ENCODE measurements around the gene NBAS. TPM values are rescaled to one million over a fixed set of nuclear protein-coding genes. Genes with fewer than 3 reads are reported as not detected.

The NBAS gene
- total and polyA plus RNA-seq, 10 of the 15 experiments (the other 5 are each of a cell fraction or from before 2014, with no cell fraction given): 4.3 to 32.7 (median 20.8) TPM

GRCh38 chr2:15507061-15507460, 54.1 kb downstream of the NBAS start:
- FAIRE-seq: no peak
- Histone ChIP-seq H4K20me1 (ENCODE audit: control insufficient read depth, insufficient read depth) (no peaks in the 10 kb centered on the region), H3K9me3 (replicated peaks; ENCODE audit: control insufficient read depth, insufficient read depth, low read length) (no peaks in the 10 kb centered on the region), H3K79me2 (ENCODE audit: control insufficient read depth, insufficient read depth, low read length) (no peaks in the 10 kb centered on the region), H3K27me3 (replicated peaks in 1 of 2; ENCODE audit: control insufficient read depth in 2 of 2, insufficient read depth in 2 of 2, low read length in 1 of 2) (no peaks in the 10 kb centered on the region), H3K27ac (ENCODE audit: control insufficient read depth, insufficient read depth) (no peak overlapping the region), H3K4me3 (no peak overlapping the region), H2AFZ (ENCODE audit: control insufficient read depth, low read depth, low read length) (no peak overlapping the region), H3K4me1 (ENCODE audit: control insufficient read depth, insufficient read depth, low read length) (no peaks in the 10 kb centered on the region), H3K4me2 (ENCODE audit: control insufficient read depth, insufficient read depth) (no peak overlapping the region), H3K9ac (ENCODE audit: control insufficient read depth, insufficient read depth, low read length) (no peak overlapping the region), H3K36me3 (ENCODE audit: control insufficient read depth in 2 of 2, insufficient read depth in 2 of 2, low read length in 1 of 2) (peaks cover 0 to 9% of the 10 kb centered on the region in 2 experiments; a peak in 2 of 4 replicates)
- intact Hi-C loops (cut with micrococcal nuclease; ENCODE audit: unreplicated experiment): no loop called here
- ChIA-PET RAD21 (ENCODE audit: unreplicated experiment) (no interaction called here), CTCF (no interaction called here), SMC1A (ENCODE audit: uncharacterized antibody, unreplicated experiment) (interaction anchor here (0.9 to 2.0 kb wide), 3 partner anchors 10 to 47 kb away, joined by 3 to 4 read pairs (median 4); no protein-coding TSS in a partner anchor), POLR2A (no interaction called here)
- ATAC-seq: no peak
- DNase-seq (ENCODE audit: low read depth, low spot score): no peak
- 85% methylated on average over 1 of the region's 1 CpG for WGBS (ENCODE audit: insufficient coverage, insufficient replicate concordance, low lambda C conversion rate, missing lambda C conversion rate)
- no peak for TF ChIP-seq TCF7 (IDR thresholded peaks at IDR 0.05; ENCODE audit: borderline replicate concordance)
- TF ChIP-seq EZH2 (IDR thresholded peaks at IDR 0.05; ENCODE audit: borderline replicate concordance, control insufficient read depth, low read depth, low read length): no peak
- no peak for TF ChIP-seq ZNF217 (IDR thresholded peaks at IDR 0.05)
- no peak for TF ChIP-seq ZBTB33 (IDR thresholded peaks at IDR 0.05)
- no peak for TF ChIP-seq REST (IDR thresholded peaks at IDR 0.05; ENCODE audit: low read depth, low read length)
- no peak for TF ChIP-seq E2F4 (IDR thresholded peaks at IDR 0.05; ENCODE audit: low read depth, low read length)
- TF ChIP-seq GATAD2B (conservative IDR thresholded peaks at IDR 0.05; ENCODE audit: low read depth): no peak
- no peak for TF ChIP-seq EED (IDR thresholded peaks at IDR 0.05; ENCODE audit: low read depth)
- TF ChIP-seq MTA3 (IDR thresholded peaks at IDR 0.05; ENCODE audit: borderline replicate concordance, low read length): no peak
- no TSS peak for BruUV-seq (replicated peaks)
- in situ Hi-C loops (cut with MboI): no loop called here

Data from GM12878 (cell line).